GM19035 (cell line): ENCODE results near the gene ASXL2.
"Not testable (repeated sequence)": the region's sequence is repeated elsewhere in the genome, so short reads cannot be mapped to it uniquely, and the experiment has no call there.

Experiments
- ATAC-seq: cut with Tn5 transposase; IDR thresholded peaks from one replicate; pipeline ENCODE4 v1.9.1; 2021; ENCODE audit not compliant: unreplicated experiment

The ASXL2 gene

GRCh38 chr2:25878361-25879132 is at the start of gene ASXL2:
TSS of gene ASXL2 (minus strand) at chr2:25878487. CDS start at chr2:25878222, 265 bp downstream.
- peak; percentile 93 for ATAC-seq

GRCh38 chr2:25926984-25927756 is 48.9 kb upstream of the ASXL2 start:
- no peak for ATAC-seq

- ATAC-seq, result no peak
Observed at GRCh38 chr2:25922501-25922900, 44.2 kb upstream of the ASXL2 start.

GRCh38 chr2:25920786-25921415 is 42.6 kb upstream of the ASXL2 start:
- no peak for ATAC-seq

GRCh38 chr2:25920336-25920735 is 42.0 kb upstream of the ASXL2 start:
- no peak for ATAC-seq

GRCh38 chr2:25917832-25918231 is 39.5 kb upstream of the ASXL2 start:
- ATAC-seq, result no peak

GRCh38 chr2:25917411-25917810 is 39.1 kb upstream of the ASXL2 start:
- not testable (repeated sequence) for ATAC-seq

GRCh38 chr2:25915944-25916772 is 37.9 kb upstream of the ASXL2 start:
- not testable (repeated sequence) for ATAC-seq

GRCh38 chr2:25915411-25915810 is 37.1 kb upstream of the ASXL2 start:
- not testable (repeated sequence) for ATAC-seq

GRCh38 chr2:25913696-25913973 is 35.3 kb upstream of the ASXL2 start:
- not testable (repeated sequence) for ATAC-seq

GRCh38 chr2:25912851-25913695 is 34.8 kb upstream of the ASXL2 start:
- no peak for ATAC-seq

GRCh38 chr2:25909574-25909973 is 31.3 kb upstream of the ASXL2 start:
- not testable (repeated sequence) for ATAC-seq

GRCh38 chr2:25905126-25905525 is 26.8 kb upstream of the ASXL2 start:
- no peak for ATAC-seq

GRCh38 chr2:25903216-25903776 is 25.0 kb upstream of the ASXL2 start:
- no peak for ATAC-seq

GRCh38 chr2:25899404-25899970 is 21.2 kb upstream of the ASXL2 start:
- ATAC-seq, result no peak

GRCh38 chr2:25897506-25897905 is 19.2 kb upstream of the ASXL2 start:
- ATAC-seq, result no peak

GRCh38 chr2:25896308-25896707 is 18.0 kb upstream of the ASXL2 start:
- not testable (repeated sequence) for ATAC-seq

GRCh38 chr2:25895610-25896009 is 17.3 kb upstream of the ASXL2 start:
- no peak for ATAC-seq

- no peak for ATAC-seq
Observed at GRCh38 chr2:25895018-25895417, 16.7 kb upstream of the ASXL2 start.
